GM23248 (cell line): ENCODE results near the gene KCNH3. TPM values are rescaled to one million over a fixed set of nuclear protein-coding genes. Genes with fewer than 3 reads are reported as not detected.

ENCODE experiments used
- DNase-seq: peaks from one replicate; pipeline ENCODE4 v3.0.0-alpha.2; 2015
- H2AFZ ChIP-seq: fragments of 200-600 bp; sonication (generic); 2 replicates; pipeline ENCODE4 v1.6.1; 2016; ENCODE audit warnings: antibody characterized with exemption
- H3F3A ChIP-seq: fragments of 200-600 bp; sonication (generic); 2 replicates; pipeline ENCODE4 v1.6.1; 2016; ENCODE audit warnings: mild to moderate bottlenecking, antibody characterized with exemption, mixed run types; ENCODE audit not compliant: insufficient read depth
- H3K27ac ChIP-seq: fragments of 200-600 bp; sonication (generic); 2 replicates; pipeline ENCODE4 v1.5.1; 2016; ENCODE audit warnings: mild to moderate bottlenecking
- H3K27me3 ChIP-seq: fragments of 200-600 bp; sonication (generic); replicated peaks from 2 replicates; pipeline ENCODE4 v1.6.1; 2016; ENCODE audit warnings: mild to moderate bottlenecking; ENCODE audit not compliant: insufficient read depth
- H3K36me3 ChIP-seq: fragments of 200-600 bp; sonication (generic); 2 replicates; pipeline ENCODE4 v1.6.1; 2016; ENCODE audit warnings: low read depth, mild to moderate bottlenecking
- H3K4me1 ChIP-seq: fragments of 200-600 bp; sonication (generic); 2 replicates; pipeline ENCODE4 v1.6.1; 2016; ENCODE audit warnings: mild to moderate bottlenecking; ENCODE audit not compliant: insufficient read depth
- H3K4me2 ChIP-seq: fragments of 200-600 bp; sonication (generic); one replicate; pipeline ENCODE4 v1.6.1; 2016; ENCODE audit warnings: mild to moderate bottlenecking; ENCODE audit not compliant: unreplicated experiment
- H3K4me3 ChIP-seq: fragments of 200-600 bp; sonication (generic); 2 replicates; pipeline ENCODE4 v1.5.1; 2016; ENCODE audit warnings: mild to moderate bottlenecking
- H3K79me2 ChIP-seq: fragments of 200-600 bp; sonication (generic); 2 replicates; pipeline ENCODE4 v1.6.1; 2016; ENCODE audit warnings: mild to moderate bottlenecking; ENCODE audit not compliant: insufficient read depth
- H3K9ac ChIP-seq: fragments of 200-600 bp; sonication (generic); 2 replicates; pipeline ENCODE4 v1.6.1; 2016; ENCODE audit warnings: mild to moderate bottlenecking
- H3K9me2 ChIP-seq: fragments of 200-600 bp; sonication (generic); 2 replicates; pipeline ENCODE4 v1.6.1; 2016; ENCODE audit warnings: mixed run types, mild to moderate bottlenecking, moderate library complexity; ENCODE audit not compliant: insufficient read depth
- H3K9me3 ChIP-seq: fragments of 200-600 bp; sonication (generic); one replicate; pipeline ENCODE4 v1.6.1; 2017; ENCODE audit warnings: low read depth
- H4K20me1 ChIP-seq: fragments of 200-600 bp; sonication (generic); 2 replicates; pipeline ENCODE4 v1.6.0; 2016; ENCODE audit not compliant: insufficient read depth
- EZH2 ChIP-seq: fragments of 200-600 bp; sonication (generic); IDR thresholded peaks from 2 replicates; pipeline ENCODE4 v1.6.1; 2018; ENCODE audit warnings: antibody characterized with exemption, mild to moderate bottlenecking; ENCODE audit not compliant: insufficient read depth, poor library complexity, severe bottlenecking
- EZH2phosphoT487 ChIP-seq: fragments of 200-600 bp; sonication (generic); IDR thresholded peaks from 2 replicates; pipeline ENCODE4 v1.6.1; 2018; ENCODE audit warnings: antibody characterized with exemption, moderate library complexity, mild to moderate bottlenecking, low read depth; ENCODE audit not compliant: insufficient read depth
- WGBS, 2 experiments: methylation state at CpG; one replicate each; pipeline ENCODE4 v1.1.6; 2015 to 2017; ENCODE audit warnings: low lambda C conversion rate in 2 of 2, low coverage in 1 of 2; ENCODE audit errors: missing lambda C conversion rate in 2 of 2; 5-methylcytosine and 5-hydroxymethylcytosine counted together
- in situ Hi-C: fragments of 300-500 bp; cut with MboI; formaldehyde crosslinking; loops from 2 replicates; pipeline ENCODE4 v1.15.0; 2020
- polyA plus RNA-seq: library from polyadenylated mRNA; unstranded; fragments of >200 nt; fragmentation: Nextera tagmentation; extraction: Ambion mirVana; gene quantifications from 2 replicates; pipeline ENCODE4 v1.2.1, GENCODE V29; 2016
- total RNA-seq: library from RNA; depleted of rRNA; stranded (reverse); fragments of >200 nt; shearing (Covaris generic); gene quantifications from 2 replicates; pipeline ENCODE4 v1.2.3, GENCODE V29; 2014

KCNH3 gene
- total and polyA plus RNA-seq, 2 experiments from 2014 or later: 0.09 TPM; not detected in 1

GRCh38 chr12:49539406-49540228 is 787 bp downstream of the KCNH3 start:
- 23 to 33% methylated on average over 28 to 47 of the region's 47 CpGs for WGBS, 2 experiments
- Histone ChIP-seq H3K36me3 (no peaks in the 10 kb centered on the region), H3K9me3 (no peaks in the 10 kb centered on the region), H3K4me1 (peaks cover 6% of the 10 kb centered on the region), H3K27ac (no peak overlapping the region), H3K4me2 (no peak overlapping the region), H3K9me2 (no peaks in the 10 kb centered on the region), H3K27me3 (peaks cover 32% of the 10 kb centered on the region), H3F3A (peaks cover 9% of the 10 kb centered on the region; the same call in 1 of the 2 replicates), H4K20me1 (no peaks in the 10 kb centered on the region), H2AFZ (no peak overlapping the region), H3K9ac (no peak overlapping the region), H3K4me3 (no peak overlapping the region), H3K79me2 (no peaks in the 10 kb centered on the region)
- no peak for DNase-seq
- peak; percentile 56 for TF ChIP-seq EZH2
- peak; percentile 49; the same call in 1 of the 2 replicates for TF ChIP-seq EZH2phosphoT487
- in situ Hi-C loops: no loop called here

DNA sequence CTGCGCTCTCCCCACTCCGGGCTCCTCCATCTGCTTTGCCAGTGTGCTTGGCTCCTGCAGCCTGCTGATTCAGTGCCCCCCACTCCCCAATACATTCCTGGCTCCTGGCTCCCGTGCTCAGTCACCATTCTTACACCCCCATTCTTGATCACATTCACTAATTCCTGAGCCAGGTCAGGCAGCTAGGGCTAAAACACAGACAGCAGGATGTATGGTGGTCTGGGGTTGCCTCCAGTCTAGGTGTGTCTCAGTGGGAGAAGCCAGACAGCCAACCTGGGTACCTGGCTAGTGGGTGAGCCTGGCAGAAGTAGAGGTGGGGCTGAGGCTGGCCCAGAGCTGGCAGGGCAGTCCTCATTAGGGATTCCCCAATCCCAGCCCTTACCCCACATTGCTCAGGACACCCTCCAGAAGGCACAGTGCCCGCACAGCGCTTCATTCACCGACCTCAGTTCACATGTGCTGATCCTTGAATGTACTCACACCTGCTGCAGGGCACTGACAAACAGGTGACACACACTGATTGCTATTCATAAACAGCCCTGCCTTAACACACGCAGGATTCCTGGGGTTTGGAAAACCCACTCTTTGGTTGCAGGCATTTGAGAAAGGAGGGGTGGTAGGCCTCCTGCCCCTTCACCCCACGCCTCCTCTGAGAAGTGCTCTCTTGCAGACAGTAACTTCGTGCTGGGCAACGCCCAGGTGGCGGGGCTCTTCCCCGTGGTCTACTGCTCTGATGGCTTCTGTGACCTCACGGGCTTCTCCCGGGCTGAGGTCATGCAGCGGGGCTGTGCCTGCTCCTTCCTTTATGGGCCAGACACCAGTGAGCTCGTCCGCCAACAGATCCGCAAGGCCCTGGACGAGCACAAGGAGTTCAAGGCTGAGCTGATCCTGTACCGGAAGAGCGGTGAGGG is 1.7 kb downstream of the KCNH3 start:
- peaks cover 9% of the 10 kb centered on the region; the same call in 1 of the 2 replicates for H3F3A ChIP-seq
- H4K20me1 ChIP-seq: no peaks in the 10 kb centered on the region
- peaks cover 32% of the 10 kb centered on the region for H3K27me3 ChIP-seq
- in situ Hi-C loops: no loop called here
- H3K79me2 ChIP-seq: no peaks in the 10 kb centered on the region
- no peak overlapping the region for H3K27ac ChIP-seq
- H3K4me2 ChIP-seq: no peak overlapping the region
- WGBS, 2 experiments: 87 to 91% methylated on average over 21 of the region's 21 CpGs
- H3K9me3 ChIP-seq: no peaks in the 10 kb centered on the region
- DNase-seq: no peak
- H2AFZ ChIP-seq: no peak overlapping the region
- no peaks in the 10 kb centered on the region for H3K9me2 ChIP-seq
- no peak overlapping the region for H3K4me3 ChIP-seq
- TF ChIP-seq EZH2 (no peak), EZH2phosphoT487 (no peak)
- peaks cover 6% of the 10 kb centered on the region for H3K4me1 ChIP-seq
- no peaks in the 10 kb centered on the region for H3K36me3 ChIP-seq
- no peak overlapping the region for H3K9ac ChIP-seq

GRCh38 chr12:49541140-49541861 is 2.5 kb downstream of the KCNH3 start:
- in situ Hi-C loops: no loop called here
- no peak overlapping the region for H2AFZ ChIP-seq
- H3K27me3 ChIP-seq: peaks cover 37% of the 10 kb centered on the region
- H3K79me2 ChIP-seq: no peaks in the 10 kb centered on the region
- H3K4me3 ChIP-seq: no peak overlapping the region
- no peak overlapping the region for H3K9ac ChIP-seq
- H3K9me2 ChIP-seq: no peaks in the 10 kb centered on the region
- H3F3A ChIP-seq: 0 out of 2 replicates have a peak, but pooled peaks cover 5% of the 10 kb centered on the region
- H3K36me3 ChIP-seq: no peaks in the 10 kb centered on the region
- H3K9me3 ChIP-seq: no peaks in the 10 kb centered on the region
- no peaks in the 10 kb centered on the region for H4K20me1 ChIP-seq
- H3K27ac ChIP-seq: no peak overlapping the region
- no peak overlapping the region for H3K4me2 ChIP-seq
- no peak for DNase-seq
- H3K4me1 ChIP-seq: peaks cover 2% of the 10 kb centered on the region; the same call in 1 of the 2 replicates
- 75 to 78% methylated on average over 17 to 18 of the region's 18 CpGs for WGBS, 2 experiments
- TF ChIP-seq EZH2phosphoT487 (no peak), EZH2 (no peak)
